ENCODE measurements around the gene MSI2. TPM values are rescaled to one million over a fixed set of nuclear protein-coding genes. Genes with fewer than 3 reads are reported as not detected.

MSI2 gene
- total RNA-seq, 6 experiments from 2014 or later, result 12.0 to 22.6 (median 19.4) TPM

DNA sequence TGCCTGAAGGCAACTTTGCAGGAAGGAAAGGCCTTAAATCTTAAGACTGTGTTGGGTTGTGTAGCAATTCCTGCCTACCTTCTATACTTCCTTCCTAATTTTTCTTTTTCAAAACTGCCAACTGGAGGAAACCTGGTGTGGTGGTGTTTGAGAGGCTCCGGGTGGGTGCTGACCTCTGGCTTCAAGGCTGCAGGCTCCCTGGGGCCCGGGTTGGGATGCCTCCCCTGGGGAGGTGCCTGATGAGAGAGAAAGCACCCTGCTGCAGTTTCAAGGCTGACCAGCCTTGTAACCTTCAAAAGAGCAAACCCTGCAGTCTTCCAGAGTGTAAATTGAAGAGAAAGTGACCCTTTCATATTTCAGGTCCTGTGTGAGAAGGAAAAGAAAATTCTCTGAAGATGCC is 55.9 kb downstream of the MSI2 start:
- WGBS (ENCODE audit: insufficient coverage, low coverage, low lambda C conversion rate, missing lambda C conversion rate), result 68% methylated on average over 2 of the region's 2 CpGs
- no peak overlapping the region for H3K4me3 ChIP-seq
- H3K9me3 ChIP-seq, result no peaks in the 10 kb centered on the region
- H3K36me3 ChIP-seq, result no peaks in the 10 kb centered on the region
- ATAC-seq (no peak), DNase-seq (no peak)
- H3K27ac ChIP-seq, result no peak overlapping the region
- TF ChIP-seq, protein P1, sequence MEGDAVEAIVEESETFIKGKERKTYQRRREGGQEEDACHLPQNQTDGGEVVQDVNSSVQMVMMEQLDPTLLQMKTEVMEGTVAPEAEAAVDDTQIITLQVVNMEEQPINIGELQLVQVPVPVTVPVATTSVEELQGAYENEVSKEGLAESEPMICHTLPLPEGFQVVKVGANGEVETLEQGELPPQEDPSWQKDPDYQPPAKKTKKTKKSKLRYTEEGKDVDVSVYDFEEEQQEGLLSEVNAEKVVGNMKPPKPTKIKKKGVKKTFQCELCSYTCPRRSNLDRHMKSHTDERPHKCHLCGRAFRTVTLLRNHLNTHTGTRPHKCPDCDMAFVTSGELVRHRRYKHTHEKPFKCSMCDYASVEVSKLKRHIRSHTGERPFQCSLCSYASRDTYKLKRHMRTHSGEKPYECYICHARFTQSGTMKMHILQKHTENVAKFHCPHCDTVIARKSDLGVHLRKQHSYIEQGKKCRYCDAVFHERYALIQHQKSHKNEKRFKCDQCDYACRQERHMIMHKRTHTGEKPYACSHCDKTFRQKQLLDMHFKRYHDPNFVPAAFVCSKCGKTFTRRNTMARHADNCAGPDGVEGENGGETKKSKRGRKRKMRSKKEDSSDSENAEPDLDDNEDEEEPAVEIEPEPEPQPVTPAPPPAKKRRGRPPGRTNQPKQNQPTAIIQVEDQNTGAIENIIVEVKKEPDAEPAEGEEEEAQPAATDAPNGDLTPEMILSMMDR (IDR thresholded peaks at IDR 0.05), result no peak
- TF ChIP-seq POLR2A (IDR thresholded peaks at IDR 0.05), result no peak
- H3K27me3 ChIP-seq, result no peaks in the 10 kb centered on the region
- no peaks in the 10 kb centered on the region for H3K4me1 ChIP-seq
- intact Hi-C loops (cut with DNase I), result no loop called here

- intact Hi-C loops (cut with DNase I), result no loop called here
- H3K4me3 ChIP-seq, result no peak overlapping the region
- no peaks in the 10 kb centered on the region for H3K9me3 ChIP-seq
- H3K36me3 ChIP-seq, result no peaks in the 10 kb centered on the region
- 98% methylated on average over 5 of the region's 12 CpGs for WGBS (ENCODE audit: insufficient coverage, low coverage, low lambda C conversion rate, missing lambda C conversion rate)
- TF ChIP-seq, protein P1 (IDR thresholded peaks at IDR 0.05), result no peak
- TF ChIP-seq POLR2A (IDR thresholded peaks at IDR 0.05), result no peak
- DNase-seq, result no peak
- no peak for ATAC-seq
- no peaks in the 10 kb centered on the region for H3K4me1 ChIP-seq
- no peak overlapping the region for H3K27ac ChIP-seq
- no peaks in the 10 kb centered on the region for H3K27me3 ChIP-seq
Observed at GRCh38 chr17:57313097-57313835, 56.9 kb downstream of the MSI2 start.

- DNase-seq (no peak), ATAC-seq (peak in 1 of 4 donors; percentile 27)
- 72% methylated on average over 11 of the region's 16 CpGs for WGBS (ENCODE audit: insufficient coverage, low coverage, low lambda C conversion rate, missing lambda C conversion rate)
- Histone ChIP-seq H3K27me3 (no peaks in the 10 kb centered on the region), H3K4me3 (no peak overlapping the region), H3K27ac (no peak overlapping the region), H3K36me3 (no peaks in the 10 kb centered on the region), H3K4me1 (no peaks in the 10 kb centered on the region), H3K9me3 (no peaks in the 10 kb centered on the region)
- intact Hi-C loops (cut with DNase I), result no loop called here
- no peak for TF ChIP-seq POLR2A (IDR thresholded peaks at IDR 0.05)
- TF ChIP-seq, protein P1 (IDR thresholded peaks at IDR 0.05), result no peak
Observed at GRCh38 chr17:57315061-57316015, 59.0 kb downstream of the MSI2 start.

DNA sequence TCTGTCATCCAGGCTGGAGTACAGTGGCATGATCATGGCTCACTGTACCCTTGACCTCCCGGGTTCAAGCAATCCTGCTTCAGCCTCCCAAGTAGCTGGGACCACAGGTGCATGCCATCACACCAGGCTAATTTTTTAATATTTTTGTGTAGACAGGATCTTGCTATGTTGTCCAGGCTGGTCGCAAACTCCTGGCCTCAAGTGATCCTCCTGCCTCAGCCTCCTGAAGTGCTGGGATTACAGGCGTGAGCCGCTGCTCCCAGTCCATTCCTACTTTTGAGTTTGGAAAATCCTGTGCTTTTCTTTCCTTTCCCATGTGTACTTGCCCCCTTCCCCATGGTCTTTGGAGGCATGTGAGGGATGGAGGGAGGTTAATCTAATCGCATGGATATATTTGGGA is 60.0 kb downstream of the MSI2 start:
- intact Hi-C loops (cut with DNase I), result no loop called here
- TF ChIP-seq, protein P1 (IDR thresholded peaks at IDR 0.05), result no peak
- no peak for TF ChIP-seq POLR2A (IDR thresholded peaks at IDR 0.05)
- Histone ChIP-seq H3K27me3 (no peaks in the 10 kb centered on the region), H3K9me3 (no peaks in the 10 kb centered on the region), H3K27ac (no peak overlapping the region), H3K4me3 (no peak overlapping the region), H3K36me3 (no peaks in the 10 kb centered on the region), H3K4me1 (no peaks in the 10 kb centered on the region)
- 98% methylated on average over 4 of the region's 5 CpGs for WGBS (ENCODE audit: insufficient coverage, low coverage, low lambda C conversion rate, missing lambda C conversion rate)
- ATAC-seq (no peak), DNase-seq (no peak)

Data from right lobe of liver (tissue), 6 donors.